Right forelimb (tissue), 1 donor: Measurements from ENCODE around the gene NETO2.
"Not testable (repeated sequence)": the region's sequence is repeated elsewhere in the genome, so short reads cannot be mapped to it uniquely, and the experiment has no call there.

Experiments
- DNase-seq: peaks from one replicate; pipeline ENCODE4 v3.0.0-alpha.2; 2018

NETO2 gene

DNA sequence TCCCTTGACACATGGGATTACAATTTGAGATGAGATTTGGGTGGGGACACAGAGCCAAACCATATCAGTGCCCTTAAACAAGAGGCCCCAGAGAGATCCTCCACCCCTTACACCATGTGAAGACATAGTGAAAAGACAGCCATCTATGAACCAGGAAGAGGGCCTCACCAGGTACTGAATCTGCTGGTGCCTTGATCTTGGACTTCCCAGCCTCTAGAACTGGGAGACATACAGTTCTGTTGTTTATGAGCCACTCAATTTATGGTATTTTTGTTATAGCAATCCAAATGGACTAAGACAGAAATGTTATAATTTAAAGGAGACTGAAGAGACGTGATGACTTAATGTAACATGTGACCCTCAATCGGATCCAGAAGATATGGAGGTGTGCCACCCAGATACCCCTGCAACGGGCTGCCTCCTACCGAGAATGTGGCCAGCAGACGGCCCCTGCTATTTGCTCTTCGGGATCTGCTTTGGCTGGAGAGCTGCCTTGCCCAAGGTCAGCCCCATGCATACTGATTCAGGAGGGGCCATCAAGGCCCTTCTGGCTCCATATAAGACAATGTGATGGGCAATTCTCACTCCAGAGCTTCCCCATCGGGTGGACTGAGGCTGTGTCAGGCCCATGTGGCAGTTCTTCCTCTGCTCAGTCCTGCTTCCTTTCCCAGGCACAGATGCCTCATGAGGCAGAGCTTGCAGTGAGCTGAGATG is 80.6 kb downstream of the NETO2 start:
- no peak for DNase-seq

DNA sequence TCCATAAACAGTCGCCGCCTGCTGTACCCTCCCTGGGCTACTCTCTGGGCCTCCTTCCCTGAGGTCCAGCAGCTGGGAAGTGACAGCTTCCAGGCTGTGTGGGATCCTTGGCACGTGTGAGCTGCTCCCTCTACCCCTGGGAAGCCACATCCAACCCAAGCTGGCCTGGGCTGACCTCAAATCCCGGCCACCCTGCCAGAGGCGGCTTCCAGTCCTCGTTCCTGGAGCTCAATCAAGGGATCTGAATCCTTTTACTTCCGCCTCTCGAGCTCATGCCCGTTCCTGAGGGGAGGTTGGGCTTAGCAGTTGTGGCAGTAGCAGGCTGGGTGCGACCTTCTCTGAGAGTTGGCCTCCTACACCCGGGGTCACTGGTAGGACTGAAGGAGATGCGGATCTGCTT is 82.5 kb downstream of the NETO2 start:
- no peak for DNase-seq

DNA sequence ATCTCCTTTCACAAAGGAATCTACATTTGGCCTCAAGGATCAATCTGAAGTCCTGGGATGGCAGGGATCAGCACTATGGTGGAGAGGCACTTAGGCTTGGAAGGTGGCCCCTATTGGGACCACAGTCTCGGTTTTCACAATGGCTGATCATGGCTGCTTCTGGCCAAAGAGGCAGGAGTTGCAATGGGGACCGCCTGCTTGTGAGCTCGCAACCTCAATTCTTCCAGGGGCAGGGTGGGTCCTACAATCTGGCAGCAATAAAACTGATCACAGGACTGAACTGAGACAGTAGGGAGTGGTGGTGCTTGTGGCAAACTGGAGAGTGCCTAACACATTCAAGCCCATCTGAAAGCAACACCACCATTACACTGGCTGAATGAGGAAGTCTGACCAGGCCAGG is 83.1 kb downstream of the NETO2 start:
- no peak for DNase-seq

DNA sequence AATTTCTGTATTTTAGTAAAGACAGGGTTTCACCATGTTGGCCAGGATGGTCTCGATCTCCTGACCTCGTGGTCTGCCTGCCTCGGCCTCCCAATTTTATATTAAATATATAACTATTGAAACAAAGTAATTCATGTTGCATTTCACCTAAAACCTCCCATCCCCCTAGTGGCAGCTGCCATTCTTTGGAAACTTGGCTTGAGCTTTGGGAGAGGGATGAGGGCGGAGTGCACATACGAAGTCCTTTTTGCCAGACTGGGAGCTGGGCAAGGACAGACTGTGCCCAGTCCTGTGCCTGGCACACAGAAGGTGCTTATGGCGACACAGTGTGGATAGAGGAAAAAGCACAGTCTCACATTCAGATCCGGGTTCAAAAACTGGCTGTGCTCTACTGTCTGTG is 83.8 kb downstream of the NETO2 start:
- no peak for DNase-seq

DNA sequence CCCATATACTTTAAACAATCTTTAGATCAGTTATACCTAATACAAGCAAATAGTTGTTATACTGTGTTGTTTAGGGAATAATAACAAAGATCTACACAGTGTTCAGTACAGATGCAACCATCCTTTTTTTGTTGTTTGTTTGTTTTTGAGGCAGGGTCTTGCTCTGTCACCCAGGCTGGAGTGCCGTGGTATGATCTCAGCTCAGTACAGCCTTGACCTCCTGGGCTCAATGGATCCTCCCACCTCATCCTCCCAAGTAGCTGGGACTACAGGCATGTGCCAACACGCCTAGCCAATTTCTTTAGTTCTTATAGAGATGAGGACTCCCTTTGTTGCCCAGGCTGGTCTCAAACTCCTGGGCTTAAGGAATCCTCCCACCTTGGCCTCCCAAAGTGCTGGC is 84.6 kb downstream of the NETO2 start:
- not testable (repeated sequence) for DNase-seq

DNA sequence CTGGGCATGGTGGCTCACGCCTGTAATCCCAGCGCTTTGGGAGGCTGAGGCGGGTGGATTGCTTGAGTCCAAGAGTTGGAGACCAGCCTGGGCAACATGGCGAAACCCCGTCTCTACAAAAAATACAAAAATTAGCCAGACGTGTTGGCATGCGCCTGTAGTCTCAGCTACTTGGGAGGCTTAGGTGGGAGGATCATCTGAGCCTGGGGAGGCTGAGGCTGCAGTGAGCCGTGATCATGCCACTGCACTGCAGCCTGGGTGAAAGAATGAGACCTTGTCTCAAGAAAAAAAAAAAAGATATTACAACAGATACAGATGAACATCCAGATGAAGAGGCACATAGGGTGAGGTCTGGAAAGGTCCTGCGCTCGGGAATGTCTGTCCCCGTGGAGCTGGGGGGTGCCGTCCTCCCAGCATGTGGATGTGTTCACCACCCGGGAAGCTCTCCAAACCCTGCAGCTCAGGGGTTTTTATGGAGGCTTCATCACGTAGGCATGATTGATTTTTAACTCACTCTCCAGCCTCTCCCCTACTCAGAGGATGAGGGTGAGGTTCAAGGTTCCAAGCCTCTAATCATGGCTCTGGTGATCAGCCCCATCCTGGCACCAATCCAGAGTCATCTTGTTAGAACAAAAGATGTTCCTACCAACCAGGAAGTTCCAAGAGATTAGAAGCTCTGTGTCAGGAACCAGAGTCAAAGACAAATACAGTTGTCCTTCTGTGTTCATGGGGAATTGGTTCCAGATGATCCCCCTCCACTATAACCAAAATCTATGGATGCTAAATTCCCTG is 85.3 kb downstream of the NETO2 start:
- DNase-seq, result no peak

DNA sequence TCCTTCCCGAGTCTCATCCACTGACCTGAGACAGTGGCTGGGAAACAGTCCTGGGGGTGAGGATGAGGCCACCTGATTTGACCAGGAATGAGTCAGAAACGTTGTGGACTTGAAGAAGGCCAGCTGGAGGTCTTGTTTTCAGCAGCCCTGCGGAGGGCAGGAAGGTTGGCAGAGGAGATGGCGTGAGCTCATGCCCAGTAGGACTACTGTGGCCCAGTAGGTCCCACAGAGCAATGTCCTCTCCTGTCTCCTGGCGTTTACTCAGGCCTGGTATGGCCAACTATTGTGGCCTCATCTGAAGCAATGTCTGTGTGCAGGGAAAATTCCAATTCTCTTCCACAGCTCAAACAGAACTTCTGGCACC is 86.1 kb downstream of the NETO2 start:
- no peak for DNase-seq

DNA sequence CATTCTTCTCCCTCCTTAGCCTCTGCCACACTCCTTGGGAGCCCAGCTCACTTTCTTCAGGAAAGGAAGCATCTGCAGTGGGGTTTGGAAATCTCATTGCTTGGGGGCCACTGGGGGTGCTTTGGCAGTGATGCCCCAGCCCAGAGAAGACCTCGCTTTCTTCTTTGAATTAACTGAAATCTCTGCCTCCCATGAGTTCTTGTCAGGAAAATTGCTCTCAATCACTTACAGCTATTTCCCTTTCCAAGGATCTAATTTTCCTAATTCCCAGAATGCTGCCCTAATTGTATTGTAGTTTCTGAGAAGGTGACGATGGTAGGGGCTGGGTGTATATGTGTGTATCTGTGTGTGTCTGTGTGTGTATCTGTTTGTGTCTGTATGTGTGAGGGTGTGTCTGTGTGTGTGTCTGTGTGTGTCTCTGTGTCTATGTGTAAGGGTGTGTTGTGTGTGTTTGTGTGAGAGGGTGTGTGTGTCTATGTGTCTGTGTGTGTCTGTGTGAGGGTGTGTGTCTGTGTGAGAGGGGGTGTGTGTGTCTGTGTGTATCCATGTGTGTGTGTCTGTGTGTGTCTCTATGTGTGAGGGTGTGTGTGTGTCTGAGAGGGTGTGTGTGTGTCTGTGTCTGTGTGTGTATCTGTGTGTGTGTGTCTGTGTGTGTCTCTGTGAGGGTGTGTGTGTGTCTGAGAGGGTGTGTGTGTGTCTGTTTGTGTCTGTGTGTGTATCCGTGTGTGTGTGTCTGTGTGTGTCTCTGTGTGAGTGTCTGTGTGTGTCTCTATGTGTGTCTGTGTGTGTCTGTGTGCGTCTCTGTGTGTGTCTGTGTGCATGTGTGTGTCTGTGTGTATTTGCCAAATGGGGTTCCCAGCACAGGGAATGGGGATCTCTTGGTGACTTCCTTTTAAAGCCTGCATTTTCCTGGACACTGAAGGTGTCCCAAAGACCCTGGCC is 86.8 kb downstream of the NETO2 start:
- DNase-seq, result no peak

DNA sequence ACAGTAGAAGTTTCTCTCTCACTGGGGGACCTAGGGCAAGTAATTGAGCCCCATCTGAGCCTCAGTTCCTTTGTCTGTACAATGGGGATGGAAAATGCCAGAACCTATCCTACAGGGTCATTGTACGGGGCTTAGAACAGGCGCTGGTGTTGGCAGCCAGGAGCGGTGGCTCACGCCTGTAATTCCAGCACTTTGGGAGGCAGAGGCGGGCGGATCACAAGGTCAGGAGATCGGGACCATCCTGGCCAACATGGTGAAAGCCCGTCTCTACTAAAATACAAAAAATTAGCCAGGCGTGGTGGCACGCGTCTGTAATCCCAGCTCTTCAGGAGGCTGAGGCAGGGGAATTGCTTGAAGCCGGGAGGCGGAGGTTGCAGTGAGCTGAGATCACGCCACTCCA is 87.7 kb downstream of the NETO2 start:
- not testable (repeated sequence) for DNase-seq

DNA sequence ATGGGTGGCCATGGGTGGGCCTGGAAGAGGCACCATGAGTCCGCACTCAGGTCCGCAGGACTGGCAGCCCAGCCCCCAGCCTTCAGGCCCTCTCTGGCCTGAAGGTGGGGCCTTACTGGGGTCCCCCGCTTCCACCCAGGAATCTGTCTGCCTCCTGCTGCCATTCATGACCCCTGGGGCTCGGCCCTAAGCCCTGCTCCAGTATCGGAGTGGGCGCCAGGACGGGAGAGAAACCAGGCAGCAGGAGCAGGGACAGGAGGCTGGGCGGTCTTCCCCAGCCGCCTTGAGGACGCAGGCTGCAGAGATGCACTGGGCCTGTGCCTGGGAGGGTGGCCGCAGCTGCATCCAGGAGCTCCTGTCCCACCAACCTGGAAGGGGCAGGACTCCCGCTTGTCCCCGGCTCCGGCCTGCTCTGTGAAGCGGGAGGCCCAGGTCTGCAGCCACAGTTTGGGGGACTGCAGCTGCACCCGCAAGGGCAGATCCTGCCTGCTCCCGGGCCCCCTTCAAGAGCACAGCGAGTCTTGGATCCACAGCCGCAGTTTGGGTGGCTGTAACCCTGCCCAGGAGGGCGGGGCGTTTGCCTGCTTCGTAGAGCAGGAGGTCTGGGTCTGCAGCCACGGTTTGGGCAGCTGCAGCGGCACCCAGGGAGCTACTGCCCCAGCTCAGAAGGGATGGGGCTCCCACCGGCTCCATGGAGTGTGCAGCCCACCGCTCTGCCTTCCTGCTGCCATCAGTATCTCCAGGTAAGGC is 88.4 kb downstream of the NETO2 start:
- no peak for DNase-seq

DNA sequence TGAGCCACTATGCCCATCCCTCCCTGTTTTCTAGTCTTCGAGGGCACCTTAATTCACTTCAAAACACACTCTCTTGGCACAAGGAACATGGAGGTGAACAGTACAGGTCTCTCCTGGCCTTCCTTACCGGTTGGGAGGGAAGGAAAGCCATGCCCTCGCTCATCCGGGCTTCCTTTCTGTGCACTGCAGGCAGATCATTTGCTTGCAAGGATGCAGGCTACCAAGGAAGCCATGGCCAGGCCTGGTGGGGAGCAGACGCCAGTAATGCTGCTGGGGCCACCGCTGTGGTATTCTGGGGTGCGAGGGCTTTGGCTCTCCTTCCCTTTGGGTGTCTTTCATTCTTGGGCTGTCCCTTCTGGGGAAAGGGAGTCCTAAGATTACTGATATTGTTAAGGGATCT is 89.4 kb downstream of the NETO2 start:
- DNase-seq, result no peak

DNA sequence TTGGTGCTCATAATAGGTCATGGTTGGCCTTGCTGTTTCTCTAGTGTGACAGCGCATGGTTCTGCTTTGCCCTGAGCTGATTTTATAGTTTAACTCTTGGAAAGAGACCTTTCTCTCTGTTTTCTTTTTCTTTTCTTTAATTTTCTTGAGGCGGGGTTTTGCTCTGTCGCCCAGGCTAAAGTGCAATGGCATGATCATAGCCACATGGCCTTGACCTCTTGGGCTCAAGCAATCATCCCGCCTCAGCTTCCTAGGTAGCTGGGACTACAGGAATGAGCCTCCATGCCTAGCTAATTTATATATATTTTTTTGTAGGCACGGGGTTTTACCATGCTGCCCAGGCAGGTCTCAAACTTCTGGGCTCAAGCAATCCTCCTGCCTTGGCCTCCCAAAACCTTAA is 89.8 kb downstream of the NETO2 start:
- no peak for DNase-seq

DNA sequence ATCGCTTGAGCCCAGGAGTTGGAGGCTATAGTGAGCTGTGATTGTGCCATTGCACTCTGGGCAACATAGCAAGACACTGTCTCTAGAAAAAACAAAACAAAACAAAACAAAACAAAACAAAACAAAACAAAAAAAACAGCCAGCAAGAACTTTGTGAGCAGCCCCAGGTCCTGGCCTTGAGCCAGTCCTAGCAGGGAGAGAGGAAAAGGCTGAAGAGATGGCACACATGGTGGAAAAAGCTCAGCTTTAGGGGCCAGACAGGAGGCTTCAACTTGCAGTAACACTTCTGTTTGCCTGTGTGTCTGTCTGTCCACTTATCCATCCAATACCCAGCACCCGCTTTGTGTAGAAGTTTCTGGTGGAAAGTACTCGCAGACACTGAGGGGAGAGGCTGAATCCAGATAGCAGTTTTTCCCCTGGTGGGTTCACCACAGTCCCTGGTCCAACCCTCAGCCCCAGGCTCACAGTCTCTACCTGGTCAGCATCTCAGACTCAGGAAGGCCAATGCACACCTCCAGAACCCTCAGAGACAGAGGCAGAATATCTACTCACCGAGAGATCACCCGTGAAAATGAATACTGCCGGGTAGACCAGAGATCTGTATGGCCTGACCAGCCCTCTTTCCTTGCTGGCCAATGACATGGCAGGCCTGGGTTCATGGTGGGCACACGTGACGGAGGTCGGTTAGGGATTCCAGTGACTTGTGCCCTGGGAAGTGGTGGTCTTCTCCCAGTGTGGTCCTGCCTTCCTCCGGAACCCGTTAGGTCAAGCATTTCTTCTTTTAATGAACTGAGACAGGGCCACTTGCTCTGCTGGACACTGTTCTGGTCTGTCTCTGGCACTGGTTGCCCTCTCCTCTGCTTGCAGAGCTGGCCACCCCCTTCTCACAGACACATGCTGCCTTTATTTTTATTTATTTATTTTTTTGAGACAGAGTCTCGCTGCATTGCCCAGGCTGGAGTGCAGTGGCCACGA is 90.8 kb downstream of the NETO2 start:
- no peak for DNase-seq

DNA sequence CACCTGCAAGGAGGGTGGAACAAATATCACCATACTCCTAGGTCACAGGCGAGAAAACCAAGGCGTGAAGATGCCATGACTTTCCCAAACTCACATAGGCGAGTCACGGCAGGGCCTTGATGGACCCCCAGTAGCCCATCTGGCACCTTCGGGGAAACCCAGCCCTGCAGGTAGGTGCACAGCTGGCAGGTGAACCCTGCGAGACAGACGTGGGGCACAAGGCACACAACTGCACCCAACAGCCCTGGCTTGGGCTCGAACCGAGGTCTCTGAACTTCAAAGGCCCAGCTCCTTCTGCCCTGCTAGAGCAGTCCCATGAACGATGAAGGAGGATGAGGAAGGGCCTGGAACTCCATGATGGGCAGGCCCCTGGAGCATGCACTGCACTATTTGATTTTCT is 92.7 kb downstream of the NETO2 start:
- DNase-seq, result no peak

DNA sequence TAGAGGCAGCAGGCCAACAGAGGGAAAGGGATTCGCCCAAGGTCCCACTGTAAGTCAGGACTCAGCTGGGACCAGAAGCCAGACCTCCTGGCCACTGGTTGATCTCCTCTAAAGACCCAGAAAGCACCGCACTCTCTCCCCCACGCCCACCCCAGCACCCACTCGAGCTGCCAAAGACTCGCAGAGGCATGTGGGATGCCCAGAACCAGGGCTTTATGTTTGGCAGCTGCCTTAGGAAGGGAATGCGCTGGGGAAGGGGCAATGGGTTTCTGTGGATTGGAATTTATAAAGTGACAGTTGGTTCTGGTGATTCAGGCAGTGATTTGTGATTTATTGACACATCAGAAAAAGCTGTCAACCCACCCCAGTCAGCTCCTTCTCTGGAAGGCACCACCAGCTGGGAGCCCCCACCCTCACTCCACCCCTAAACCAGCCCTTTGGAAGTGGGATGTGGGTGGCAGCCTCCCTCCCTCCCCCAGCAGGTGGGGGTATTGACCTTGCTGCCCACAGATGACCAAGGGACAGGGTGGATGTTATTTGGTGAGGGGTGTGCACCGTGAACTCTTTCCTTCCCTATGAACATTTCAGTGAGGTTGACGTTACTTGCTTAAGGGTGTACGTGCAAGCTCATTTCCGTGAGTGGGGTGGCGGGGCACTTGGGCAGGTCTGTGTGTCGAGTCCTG is 93.7 kb downstream of the NETO2 start:
- DNase-seq, result no peak

DNA sequence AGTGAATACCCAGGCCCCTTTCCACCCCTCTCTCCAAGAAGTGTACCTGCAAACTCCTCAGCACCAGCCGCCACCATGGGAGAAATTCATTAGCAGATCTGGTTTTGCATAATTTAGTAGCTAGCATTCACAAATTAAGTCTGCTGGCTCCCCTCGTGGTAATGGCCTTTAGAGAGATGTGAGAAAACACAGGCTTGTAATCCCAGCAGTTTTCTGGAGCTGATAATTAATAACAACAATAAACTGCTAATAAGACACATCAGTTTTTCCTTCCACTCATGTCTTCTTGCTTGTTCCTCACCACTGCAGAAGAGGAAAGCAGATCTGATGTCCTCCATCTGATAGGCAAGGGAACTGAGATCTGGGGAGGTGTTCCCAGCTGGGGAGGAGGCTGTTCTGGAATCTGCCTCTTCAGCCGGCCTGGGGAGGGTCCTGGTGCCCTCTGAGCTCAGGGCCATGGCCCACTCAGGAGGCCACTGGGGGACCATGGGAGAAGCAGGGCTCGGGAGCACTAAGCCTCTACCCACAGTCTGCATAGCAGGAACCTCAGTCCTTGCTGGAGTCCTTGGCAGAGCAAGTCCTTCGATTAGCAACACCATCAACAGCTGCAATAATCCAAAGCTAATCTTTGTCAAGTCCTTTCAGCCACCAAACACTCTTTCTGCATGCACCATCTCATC is 96.1 kb downstream of the NETO2 start:
- DNase-seq, result no peak

DNA sequence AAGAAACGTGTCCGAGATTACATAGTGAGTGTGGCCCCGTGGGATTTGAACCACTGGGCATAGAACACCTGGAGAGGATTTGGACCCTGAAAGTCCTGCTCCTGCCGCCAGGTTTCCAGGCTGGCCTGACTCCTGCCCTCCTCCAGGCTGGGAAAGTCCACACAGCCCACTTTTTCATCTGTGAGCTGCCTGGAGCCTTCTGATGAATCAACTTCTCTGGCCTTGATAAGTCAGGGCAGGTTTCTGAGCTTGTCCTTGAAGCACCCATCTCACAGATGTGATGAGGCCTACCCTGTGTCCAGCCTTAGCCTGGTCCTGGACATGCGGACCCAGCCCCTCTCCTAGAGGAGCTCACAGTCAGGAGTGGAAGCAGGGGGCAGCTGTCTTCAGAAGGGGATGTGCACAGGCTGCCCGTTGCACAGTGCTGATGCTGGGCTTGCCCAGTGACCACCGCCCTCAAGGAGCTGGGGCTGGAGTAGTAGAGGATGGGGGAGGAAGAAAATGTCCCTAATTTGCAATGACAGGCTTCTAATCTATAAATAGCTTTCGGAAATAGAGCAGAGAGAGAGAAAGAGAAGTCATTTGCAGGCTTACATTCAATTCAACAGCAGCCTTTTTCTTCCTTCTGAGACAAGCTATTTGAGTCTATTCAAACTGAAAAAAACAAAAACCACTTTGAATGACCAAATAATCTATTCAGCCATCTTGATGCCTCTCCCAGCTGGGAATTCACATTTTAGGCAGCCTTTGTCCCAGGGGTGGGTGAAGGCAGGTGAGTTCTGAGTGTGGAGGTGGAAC is 96.8 kb downstream of the NETO2 start:
- no peak for DNase-seq

DNA sequence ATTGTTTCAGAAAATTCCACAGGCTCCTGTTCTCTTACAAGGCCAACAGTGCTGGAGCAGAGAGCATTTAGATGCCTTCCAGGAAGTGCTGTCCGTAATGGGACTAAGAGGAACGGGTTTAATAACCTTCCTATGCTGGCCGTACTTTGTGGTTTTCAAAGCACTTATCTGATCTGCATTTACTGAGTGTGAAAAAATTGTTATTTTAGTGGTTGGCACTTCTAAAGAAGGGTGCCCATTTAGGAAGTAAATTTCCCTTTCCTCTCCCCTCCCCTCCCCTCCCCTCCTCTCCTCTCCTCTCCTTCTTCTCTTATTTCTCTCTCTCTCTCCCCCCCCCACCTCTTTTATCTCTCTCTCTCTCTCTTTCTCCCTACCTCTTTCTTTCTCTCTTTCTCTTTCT is 98.3 kb downstream of the NETO2 start:
- no peak for DNase-seq

DNA sequence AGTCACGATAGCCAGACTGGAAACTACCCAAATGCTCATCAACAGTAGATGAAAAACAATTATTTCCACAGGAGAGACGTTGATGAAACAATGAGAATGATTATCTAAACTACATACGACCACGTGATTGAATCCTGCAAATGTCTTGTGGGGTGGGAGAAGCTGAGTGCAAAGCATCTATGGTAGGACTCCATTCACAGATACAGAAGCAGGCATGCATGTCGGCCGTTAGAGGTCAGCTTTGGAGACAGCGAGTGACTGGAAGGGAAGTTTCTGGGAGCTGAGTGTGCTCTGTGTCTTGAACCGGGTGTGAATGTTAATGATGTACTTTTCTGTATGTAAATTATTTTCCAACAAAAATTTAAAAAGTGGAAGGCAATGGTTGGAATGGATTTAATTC is 98.7 kb downstream of the NETO2 start:
- DNase-seq, result no peak
